ENCODE measurements around the gene RPL29. TPM values are rescaled to one million over a fixed set of nuclear protein-coding genes. Genes with fewer than 3 reads are reported as not detected.

Gene RPL29
- total and polyA plus RNA-seq, 2 of the 13 experiments (the other 11 are each of a cell fraction or from before 2014, with no cell fraction given) = 1,348 to 2,263 TPM

- TF ChIP-seq, protein P1, sequence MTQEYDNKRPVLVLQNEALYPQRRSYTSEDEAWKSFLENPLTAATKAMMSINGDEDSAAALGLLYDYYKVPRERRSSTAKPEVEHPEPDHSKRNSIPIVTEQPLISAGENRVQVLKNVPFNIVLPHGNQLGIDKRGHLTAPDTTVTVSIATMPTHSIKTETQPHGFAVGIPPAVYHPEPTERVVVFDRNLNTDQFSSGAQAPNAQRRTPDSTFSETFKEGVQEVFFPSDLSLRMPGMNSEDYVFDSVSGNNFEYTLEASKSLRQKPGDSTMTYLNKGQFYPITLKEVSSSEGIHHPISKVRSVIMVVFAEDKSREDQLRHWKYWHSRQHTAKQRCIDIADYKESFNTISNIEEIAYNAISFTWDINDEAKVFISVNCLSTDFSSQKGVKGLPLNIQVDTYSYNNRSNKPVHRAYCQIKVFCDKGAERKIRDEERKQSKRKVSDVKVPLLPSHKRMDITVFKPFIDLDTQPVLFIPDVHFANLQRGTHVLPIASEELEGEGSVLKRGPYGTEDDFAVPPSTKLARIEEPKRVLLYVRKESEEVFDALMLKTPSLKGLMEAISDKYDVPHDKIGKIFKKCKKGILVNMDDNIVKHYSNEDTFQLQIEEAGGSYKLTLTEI (CRISPR knock-in tag; conservative IDR thresholded peaks at IDR 0.05) = no peak
- TF ChIP-seq SATB2 (CRISPR knock-in tag; IDR thresholded peaks at IDR 0.05) (0 out of 2 replicates have a peak, but pooled peaks have one; percentile 47), ZNF589 (CRISPR knock-in tag; conservative IDR thresholded peaks at IDR 0.05) (peak; percentile 76; the same call in 1 of the 2 replicates), CREB1 (IDR thresholded peaks at IDR 0.05) (peak; percentile 62; the same call in 1 of the 2 replicates), CREB1 (CRISPR knock-in tag; IDR thresholded peaks at IDR 0.05) (no peak), HMGA1 (CRISPR knock-in tag; conservative IDR thresholded peaks at IDR 0.05) (no peak), ZNF777 (CRISPR knock-in tag; IDR thresholded peaks at IDR 0.05) (peak; percentile 65; the same call in 1 of the 2 replicates), ZNF441 (CRISPR knock-in tag; IDR thresholded peaks at IDR 0.05; ENCODE audit: borderline replicate concordance) (peak; percentile 87; the same call in 1 of the 2 replicates), ZNF841 (CRISPR knock-in tag; IDR thresholded peaks at IDR 0.05; ENCODE audit: borderline replicate concordance) (no peak), CREB3 (CRISPR knock-in tag; IDR thresholded peaks at IDR 0.05) (peak; percentile 65; the same call in 1 of the 2 replicates), ZFP36L2 (CRISPR knock-in tag; IDR thresholded peaks at IDR 0.05) (no peak), ZBTB1 (CRISPR knock-in tag; IDR thresholded peaks at IDR 0.05; ENCODE audit: borderline replicate concordance) (no peak), AGO2 (optimal IDR thresholded peaks at IDR 0.05; ENCODE audit: low read depth, low read length) (peak; percentile 89), NFKBIZ (CRISPR knock-in tag; IDR thresholded peaks at IDR 0.05) (peak; percentile 46; the same call in 1 of the 2 replicates), HDAC6 (IDR thresholded peaks at IDR 0.05; ENCODE audit: low read depth, low read length) (no peak), AHR (CRISPR knock-in tag; IDR thresholded peaks at IDR 0.05) (no peak)
- TF ChIP-seq, protein P2, sequence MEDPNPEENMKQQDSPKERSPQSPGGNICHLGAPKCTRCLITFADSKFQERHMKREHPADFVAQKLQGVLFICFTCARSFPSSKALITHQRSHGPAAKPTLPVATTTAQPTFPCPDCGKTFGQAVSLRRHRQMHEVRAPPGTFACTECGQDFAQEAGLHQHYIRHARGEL (CRISPR knock-in tag; IDR thresholded peaks at IDR 0.05) = no peak; the same call in 1 of the 2 replicates
- TF ChIP-seq, protein P3, sequence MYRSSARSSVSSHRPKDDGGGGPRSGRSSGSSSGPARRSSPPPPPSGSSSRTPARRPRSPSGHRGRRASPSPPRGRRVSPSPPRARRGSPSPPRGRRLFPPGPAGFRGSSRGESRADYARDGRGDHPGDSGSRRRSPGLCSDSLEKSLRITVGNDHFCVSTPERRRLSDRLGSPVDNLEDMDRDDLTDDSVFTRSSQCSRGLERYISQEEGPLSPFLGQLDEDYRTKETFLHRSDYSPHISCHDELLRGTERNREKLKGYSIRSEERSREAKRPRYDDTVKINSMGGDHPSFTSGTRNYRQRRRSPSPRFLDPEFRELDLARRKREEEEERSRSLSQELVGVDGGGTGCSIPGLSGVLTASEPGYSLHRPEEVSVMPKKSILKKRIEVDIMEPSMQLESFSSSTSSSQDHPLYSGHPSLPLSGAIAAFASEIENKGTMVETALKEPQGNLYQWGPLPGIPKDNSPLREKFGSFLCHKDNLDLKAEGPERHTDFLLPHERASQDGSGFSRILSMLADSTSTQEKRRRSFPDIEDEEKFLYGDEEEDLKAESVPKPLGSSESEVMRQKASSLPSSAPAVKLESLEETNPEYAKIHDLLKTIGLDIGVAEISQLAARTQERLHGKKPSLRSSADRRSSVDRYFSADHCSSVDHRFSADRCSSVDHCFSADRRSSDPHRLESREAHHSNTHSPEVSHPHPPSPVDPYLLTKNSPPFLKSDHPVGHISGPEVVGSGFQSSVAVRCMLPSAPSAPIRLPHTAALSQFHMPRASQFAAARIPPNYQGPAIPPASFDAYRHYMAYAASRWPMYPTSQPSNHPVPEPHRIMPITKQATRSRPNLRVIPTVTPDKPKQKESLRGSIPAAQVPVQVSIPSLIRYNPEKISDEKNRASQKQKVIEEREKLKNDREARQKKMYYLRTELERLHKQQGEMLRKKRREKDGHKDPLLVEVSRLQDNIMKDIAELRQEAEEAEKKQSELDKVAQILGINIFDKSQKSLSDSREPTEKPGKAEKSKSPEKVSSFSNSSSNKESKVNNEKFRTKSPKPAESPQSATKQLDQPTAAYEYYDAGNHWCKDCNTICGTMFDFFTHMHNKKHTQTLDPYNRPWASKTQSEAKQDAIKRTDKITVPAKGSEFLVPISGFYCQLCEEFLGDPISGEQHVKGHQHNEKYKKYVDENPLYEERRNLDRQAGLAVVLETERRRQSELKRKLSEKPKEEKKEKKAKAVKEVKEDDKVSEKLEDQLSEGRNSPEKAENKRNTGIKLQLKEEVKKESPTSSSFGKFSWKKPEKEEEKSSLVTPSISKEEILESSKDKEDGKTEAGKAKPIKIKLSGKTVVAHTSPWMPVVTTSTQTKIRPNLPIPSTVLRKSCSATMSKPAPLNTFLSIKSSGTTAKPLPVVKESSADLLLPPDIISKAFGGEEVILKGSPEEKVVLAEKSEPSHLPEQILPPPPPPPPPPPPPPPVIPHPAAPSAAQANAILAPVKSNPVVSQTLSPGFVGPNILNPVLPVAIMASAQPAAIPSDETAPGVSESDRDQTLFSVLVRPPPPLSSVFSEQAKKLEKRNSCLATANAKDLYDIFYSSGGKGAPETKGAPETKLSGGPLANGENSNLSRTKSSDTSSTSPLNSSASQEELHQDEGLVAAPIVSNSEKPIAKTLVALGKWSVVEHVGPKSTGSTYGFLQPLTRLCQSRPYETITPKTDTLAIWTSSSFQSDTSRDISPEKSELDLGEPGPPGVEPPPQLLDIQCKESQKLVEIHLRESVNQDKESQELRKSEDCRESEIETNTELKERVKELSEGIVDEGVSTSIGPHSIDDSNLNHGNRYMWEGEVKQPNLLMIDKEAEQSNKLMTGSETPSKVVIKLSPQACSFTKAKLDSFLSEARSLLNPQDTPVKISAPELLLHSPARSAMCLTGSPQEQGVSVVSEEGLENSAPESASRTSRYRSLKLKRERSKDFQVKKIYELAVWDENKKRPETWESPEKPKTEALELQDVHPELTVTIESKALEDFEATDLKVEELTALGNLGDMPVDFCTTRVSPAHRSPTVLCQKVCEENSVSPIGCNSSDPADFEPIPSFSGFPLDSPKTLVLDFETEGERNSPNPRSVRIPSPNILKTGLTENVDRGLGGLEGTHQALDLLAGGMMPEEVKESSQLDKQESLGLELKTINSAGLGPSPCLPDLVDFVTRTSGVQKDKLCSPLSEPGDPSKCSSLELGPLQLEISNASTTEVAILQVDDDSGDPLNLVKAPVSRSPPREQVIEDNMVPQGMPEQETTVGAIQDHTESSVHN (CRISPR knock-in tag; IDR thresholded peaks at IDR 0.05) = peak; percentile 70; the same call in 1 of the 2 replicates
Measured at GRCh38 chr3:51982838-51983577, 12.7 kb downstream of the RPL29 start, which contains the start of gene ACY1 (continued).

All from HepG2 (cell line).